Measurements from ENCODE around the gene SIL1.
"Not testable (repeated sequence)": the region's sequence is repeated elsewhere in the genome, so short reads cannot be mapped to it uniquely, and the experiment has no call there.

Gene SIL1

GRCh38 chr5:139019211-139019610 is 179.0 kb downstream of the SIL1 start:
- DNase-seq, result no peak

GRCh38 chr5:139017624-139018023 is 180.5 kb downstream of the SIL1 start:
- no peak for DNase-seq

GRCh38 chr5:139016186-139016585 is 182.0 kb downstream of the SIL1 start:
- no peak for DNase-seq

- DNase-seq, result no peak
Measured at GRCh38 chr5:139014726-139015125, 183.4 kb downstream of the SIL1 start.

GRCh38 chr5:139012176-139012575 is 186.0 kb downstream of the SIL1 start:
- DNase-seq, result no peak

GRCh38 chr5:139011156-139011555 is 187.0 kb downstream of the SIL1 start:
- DNase-seq, result not testable (repeated sequence)

GRCh38 chr5:139004374-139005307 is 193.5 kb downstream of the SIL1 start:
- no peak for DNase-seq

- DNase-seq, result no peak
Measured at GRCh38 chr5:138999674-139000073, 198.5 kb downstream of the SIL1 start.

GRCh38 chr5:138998521-138998920 is 199.6 kb downstream of the SIL1 start:
- no peak for DNase-seq

- no peak for DNase-seq
Measured at GRCh38 chr5:138996120-138996519, 202.0 kb downstream of the SIL1 start.

GRCh38 chr5:138990986-138991590 is 207.1 kb downstream of the SIL1 start:
- no peak for DNase-seq

- no peak for DNase-seq
Measured at GRCh38 chr5:138989720-138990119, 208.4 kb downstream of the SIL1 start.

- no peak for DNase-seq
Measured at GRCh38 chr5:138986186-138986800, 211.9 kb downstream of the SIL1 start.

GRCh38 chr5:138985683-138986082 is 212.5 kb downstream of the SIL1 start:
- DNase-seq, result no peak

- no peak for DNase-seq
Measured at GRCh38 chr5:138985256-138985655, 212.9 kb downstream of the SIL1 start.

- DNase-seq, result no peak
Measured at GRCh38 chr5:138983984-138984383, 214.2 kb downstream of the SIL1 start.

- DNase-seq, result peak; percentile 20
Measured at GRCh38 chr5:138981586-138981985, 216.6 kb downstream of the SIL1 start.

- DNase-seq, result no peak
Measured at GRCh38 chr5:138981131-138981530, 217.0 kb downstream of the SIL1 start.

GRCh38 chr5:138980441-138980840 is 217.7 kb downstream of the SIL1 start:
- DNase-seq, result no peak

- peak; percentile 28 for DNase-seq
Measured at GRCh38 chr5:138979684-138980280, 218.4 kb downstream of the SIL1 start.

GRCh38 chr5:138978581-138978980 is 219.6 kb downstream of the SIL1 start:
- no peak for DNase-seq

- no peak for DNase-seq
Measured at GRCh38 chr5:138978080-138978479, 220.1 kb downstream of the SIL1 start.

GRCh38 chr5:138975098-138975847 is 222.9 kb downstream of the SIL1 start:
- DNase-seq, result no peak

Data from CD4-positive, alpha-beta T cell treated with Interleukin-12 subunit alpha and Interleukin-12 subunit beta, for 1 hour (primary cell).